ENCODE results near the gene CHN2. TPM values are rescaled to one million over a fixed set of nuclear protein-coding genes. Genes with fewer than 3 reads are reported as not detected.

CHN2 gene
- total RNA-seq, 1 experiment from 2014 or later: 7.7 TPM

- H3K4me1 ChIP-seq (ENCODE audit: insufficient read depth, low read length): peaks cover 3% of the 10 kb centered on the region; the same call in 1 of the 2 replicates
- H2AFZ ChIP-seq (ENCODE audit: low read length): no peak overlapping the region
- H3K9me3 ChIP-seq (ENCODE audit: low read length): no peaks in the 10 kb centered on the region
- H3K9me2 ChIP-seq (replicated peaks; ENCODE audit: low read length): no peaks in the 10 kb centered on the region
- no peaks in the 10 kb centered on the region for H3K36me3 ChIP-seq (ENCODE audit: low read depth, low read length)
- H3K27ac ChIP-seq (ENCODE audit: low read length): no peak overlapping the region
- ChIA-PET POLR2A (ENCODE audit: unreplicated experiment) (no interaction called here), CTCF (no interaction called here)
- no peaks in the 10 kb centered on the region for H3K27me3 ChIP-seq (ENCODE audit: low read length)
- H3F3A ChIP-seq (ENCODE audit: low read length, unreplicated experiment): no peaks in the 10 kb centered on the region
- intact Hi-C loops (cut with micrococcal nuclease): no loop called here
- H3K9ac ChIP-seq (ENCODE audit: low read length): no peak overlapping the region
- no peaks in the 10 kb centered on the region for H3K79me2 ChIP-seq (ENCODE audit: low read length)
- ATAC-seq (0 out of 2 replicates have a peak, but pooled peaks have one; percentile 14), DNase-seq (peak; percentile 32)
- H4K20me1 ChIP-seq (ENCODE audit: low read length): no peaks in the 10 kb centered on the region
- no TSS peak for BruUV-seq (replicated peaks)
- no peak overlapping the region for H3K4me3 ChIP-seq (ENCODE audit: low read length)
- H3K4me2 ChIP-seq (ENCODE audit: low read length): no peak overlapping the region
- TF ChIP-seq EZH2phosphoT487 (IDR thresholded peaks at IDR 0.05; ENCODE audit: borderline replicate concordance, low read length) (no peak), CTCF (conservative IDR thresholded peaks at IDR 0.05; ENCODE audit: low read depth, low read length) (no peak), EZH2 (IDR thresholded peaks at IDR 0.05; ENCODE audit: low read length, unreplicated experiment) (no peak)
These were observed 218.3 kb downstream of the CHN2 start for GRCh38 chr7:29412912-29413311.

GRCh38 chr7:29413626-29414136 is 219.1 kb downstream of the CHN2 start:
- Histone ChIP-seq H3K4me1 (ENCODE audit: insufficient read depth, low read length) (peaks cover 3% of the 10 kb centered on the region; the same call in 1 of the 2 replicates), H3F3A (ENCODE audit: low read length, unreplicated experiment) (no peaks in the 10 kb centered on the region), H2AFZ (ENCODE audit: low read length) (no peak overlapping the region), H3K4me2 (ENCODE audit: low read length) (no peak overlapping the region), H3K9ac (ENCODE audit: low read length) (no peak overlapping the region), H3K79me2 (ENCODE audit: low read length) (no peaks in the 10 kb centered on the region), H4K20me1 (ENCODE audit: low read length) (no peaks in the 10 kb centered on the region), H3K9me2 (replicated peaks; ENCODE audit: low read length) (no peaks in the 10 kb centered on the region), H3K9me3 (ENCODE audit: low read length) (no peaks in the 10 kb centered on the region), H3K36me3 (ENCODE audit: low read depth, low read length) (no peaks in the 10 kb centered on the region), H3K4me3 (ENCODE audit: low read length) (no peak overlapping the region), H3K27me3 (ENCODE audit: low read length) (no peaks in the 10 kb centered on the region), H3K27ac (ENCODE audit: low read length) (no peak overlapping the region)
- no peak for ATAC-seq
- intact Hi-C loops (cut with micrococcal nuclease): no loop called here
- no TSS peak for BruUV-seq (replicated peaks)
- DNase-seq: peak; percentile 41
- ChIA-PET CTCF (no interaction called here), POLR2A (ENCODE audit: unreplicated experiment) (no interaction called here)
- TF ChIP-seq CTCF (conservative IDR thresholded peaks at IDR 0.05; ENCODE audit: low read depth, low read length) (no peak), EZH2phosphoT487 (IDR thresholded peaks at IDR 0.05; ENCODE audit: borderline replicate concordance, low read length) (no peak), EZH2 (IDR thresholded peaks at IDR 0.05; ENCODE audit: low read length, unreplicated experiment) (no peak)

GRCh38 chr7:29414216-29414615 is 219.6 kb downstream of the CHN2 start:
- Histone ChIP-seq H3K4me3 (ENCODE audit: low read length) (no peak overlapping the region), H3K27ac (ENCODE audit: low read length) (no peak overlapping the region), H3F3A (ENCODE audit: low read length, unreplicated experiment) (no peaks in the 10 kb centered on the region), H3K79me2 (ENCODE audit: low read length) (no peaks in the 10 kb centered on the region), H2AFZ (ENCODE audit: low read length) (no peak overlapping the region), H3K9me2 (replicated peaks; ENCODE audit: low read length) (no peaks in the 10 kb centered on the region), H3K9ac (ENCODE audit: low read length) (no peak overlapping the region), H3K36me3 (ENCODE audit: low read depth, low read length) (no peaks in the 10 kb centered on the region), H3K27me3 (ENCODE audit: low read length) (no peaks in the 10 kb centered on the region), H3K9me3 (ENCODE audit: low read length) (no peaks in the 10 kb centered on the region), H3K4me1 (ENCODE audit: insufficient read depth, low read length) (peaks cover 3% of the 10 kb centered on the region; the same call in 1 of the 2 replicates), H3K4me2 (ENCODE audit: low read length) (no peak overlapping the region), H4K20me1 (ENCODE audit: low read length) (no peaks in the 10 kb centered on the region)
- intact Hi-C loops (cut with micrococcal nuclease): no loop called here
- no peak for TF ChIP-seq CTCF (conservative IDR thresholded peaks at IDR 0.05; ENCODE audit: low read depth, low read length)
- TF ChIP-seq EZH2phosphoT487 (IDR thresholded peaks at IDR 0.05; ENCODE audit: borderline replicate concordance, low read length): no peak
- TF ChIP-seq EZH2 (IDR thresholded peaks at IDR 0.05; ENCODE audit: low read length, unreplicated experiment): no peak
- no TSS peak for BruUV-seq (replicated peaks)
- DNase-seq: no peak
- ChIA-PET CTCF (no interaction called here), POLR2A (ENCODE audit: unreplicated experiment) (no interaction called here)
- ATAC-seq: no peak
